Spinal cord (tissue), 10 donors: ENCODE data around the gene USP5. TPM values are rescaled to one million over a fixed set of nuclear protein-coding genes. Genes with fewer than 3 reads are reported as not detected.

Experiments
- DNase-seq, 6 donors: peaks; one replicate each; pipeline versions ENCODE4 v3.0.0 to v3.0.0-alpha.2; 2013 to 2015; ENCODE audit warnings: low spot score in 6 of 6, low read depth in 4 of 6
- H3K27ac ChIP-seq: one replicate; pipeline ENCODE4 v1.5.1; 2013; ENCODE audit warnings: low read depth, low read length, control low read depth
- H3K27me3 ChIP-seq: one replicate; pipeline ENCODE4 v1.6.1; 2013; ENCODE audit warnings: low read length; ENCODE audit not compliant: control insufficient read depth, insufficient read depth
- H3K36me3 ChIP-seq: one replicate; pipeline ENCODE4 v1.6.1; 2013; ENCODE audit warnings: low read length; ENCODE audit not compliant: control insufficient read depth, insufficient read depth
- H3K4me1 ChIP-seq: one replicate; pipeline ENCODE4 v1.6.1; 2013; ENCODE audit warnings: low read length; ENCODE audit not compliant: control insufficient read depth, insufficient read depth
- H3K4me3 ChIP-seq: one replicate; pipeline ENCODE4 v1.5.1; 2013; ENCODE audit warnings: low read depth, low read length, control low read depth
- H3K9me3 ChIP-seq: one replicate; pipeline ENCODE4 v1.6.1; 2013; ENCODE audit warnings: low read length; ENCODE audit not compliant: control insufficient read depth, insufficient read depth
- WGBS: methylation state at CpG from one replicate; pipeline ENCODE4 v1.1.5; 2013; ENCODE audit warnings: missing lambda C conversion rate; ENCODE audit not compliant: insufficient coverage; 5-methylcytosine and 5-hydroxymethylcytosine counted together
- polyA plus RNA-seq, 2 donors: library from polyadenylated mRNA; unstranded; fragments of 120-200 nt; gene quantifications; one replicate each; pipeline ENCODE4 v1.2.1, GENCODE V29; 2013; ENCODE audit not compliant: insufficient read length in 2 of 2
- total RNA-seq, 2 donors: library from RNA; depleted of rRNA in 1 of 2; stranded (reverse); fragments of 120-200 nt in 1 of 2; fragments of >200 nt in 1 of 2; gene quantifications; one replicate each; pipeline versions ENCODE4 v1.2.3 to v1.2.4, GENCODE V29; 2013 to 2014
- donor health status: healthy.

USP5 gene
- total and polyA plus RNA-seq, 4 donors = 78.6 to 101 (median 89.6) TPM

DNA sequence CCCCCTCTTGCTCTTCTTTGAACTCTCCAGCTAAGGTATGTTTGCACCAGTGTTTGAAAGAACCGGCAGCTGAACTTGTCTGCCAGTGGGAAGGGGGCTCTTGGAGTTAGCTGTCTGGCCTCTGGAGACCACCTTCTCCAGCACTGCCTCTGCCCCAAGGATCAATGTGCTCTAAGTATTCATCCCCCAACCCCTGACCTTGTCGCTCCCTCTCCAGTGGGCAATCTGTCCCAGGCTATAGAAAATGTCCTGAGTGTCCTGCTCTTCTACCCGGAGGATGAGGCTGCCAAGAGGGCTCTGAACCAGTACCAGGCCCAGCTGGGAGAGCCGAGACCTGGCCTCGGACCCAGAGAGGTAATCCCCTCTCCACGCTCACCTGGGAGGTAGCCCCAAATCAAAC lies 21.0 kb upstream of the USP5 start:
- H3K9me3 ChIP-seq = no peaks in the 10 kb centered on the region
- WGBS = 98% methylated on average over 5 of the region's 6 CpGs
- peaks cover 40% of the 10 kb centered on the region for H3K4me1 ChIP-seq
- peaks cover 57% of the 10 kb centered on the region for H3K36me3 ChIP-seq
- H3K4me3 ChIP-seq = no peak overlapping the region
- no peak for DNase-seq
- H3K27ac ChIP-seq = no peak overlapping the region
- no peaks in the 10 kb centered on the region for H3K27me3 ChIP-seq

DNA sequence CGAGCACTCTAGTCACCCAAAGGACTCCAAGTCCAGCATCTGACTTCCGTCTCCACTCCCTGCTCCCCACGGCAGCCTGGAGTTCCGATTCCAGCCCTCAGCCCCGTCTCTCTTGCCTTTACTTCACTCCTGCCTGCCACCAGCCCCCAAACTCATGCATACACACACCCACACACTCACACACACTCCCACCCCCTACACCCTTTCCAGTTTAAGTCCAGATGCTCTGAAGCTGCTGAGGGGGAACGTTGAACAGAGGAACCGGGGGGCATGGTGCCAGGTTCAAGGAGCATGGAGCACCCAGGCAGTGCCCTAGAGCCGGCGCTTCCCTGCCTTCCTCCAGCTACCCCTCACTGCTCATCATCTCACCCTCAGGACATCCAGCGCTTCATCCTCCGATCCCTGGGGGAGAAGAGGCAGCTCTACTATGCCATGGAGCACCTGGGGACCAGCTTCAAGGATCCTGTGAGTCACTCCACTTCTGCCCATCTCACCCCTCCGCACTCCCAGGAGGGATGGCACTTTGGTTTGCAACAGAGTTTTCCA lies 20.4 kb upstream of the USP5 start:
- no peak for DNase-seq
- Histone ChIP-seq H3K4me3 (no peak overlapping the region), H3K36me3 (peaks cover 56% of the 10 kb centered on the region), H3K4me1 (peaks cover 35% of the 10 kb centered on the region), H3K27ac (no peak overlapping the region), H3K9me3 (no peaks in the 10 kb centered on the region), H3K27me3 (no peaks in the 10 kb centered on the region)
- 90% methylated on average over 12 of the region's 12 CpGs for WGBS

DNA sequence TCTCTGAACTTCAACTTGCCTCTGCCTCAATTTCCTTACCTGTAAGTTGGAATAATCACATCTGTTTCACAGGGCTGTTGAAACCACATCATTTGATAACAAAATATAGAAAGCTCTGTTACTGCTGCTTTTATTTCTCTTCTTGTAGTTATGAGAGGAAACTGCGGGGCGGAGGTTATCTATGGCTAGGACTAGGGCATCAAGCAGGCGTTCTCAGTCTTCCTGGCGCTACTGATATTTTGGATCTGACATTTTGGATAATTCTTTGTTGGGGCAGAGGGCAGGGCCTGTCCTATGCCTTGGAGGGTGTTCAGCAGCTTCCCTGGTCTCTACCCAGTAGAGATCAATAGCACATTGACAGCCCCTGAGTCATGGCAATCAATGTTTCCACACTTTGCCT lies 19.8 kb upstream of the USP5 start:
- no peak overlapping the region for H3K4me3 ChIP-seq
- no peaks in the 10 kb centered on the region for H3K9me3 ChIP-seq
- no peak overlapping the region for H3K27ac ChIP-seq
- peaks cover 29% of the 10 kb centered on the region for H3K4me1 ChIP-seq
- H3K27me3 ChIP-seq = no peaks in the 10 kb centered on the region
- no peak for DNase-seq
- WGBS = 100% methylated on average over 3 of the region's 4 CpGs
- H3K36me3 ChIP-seq = peaks cover 56% of the 10 kb centered on the region

DNA sequence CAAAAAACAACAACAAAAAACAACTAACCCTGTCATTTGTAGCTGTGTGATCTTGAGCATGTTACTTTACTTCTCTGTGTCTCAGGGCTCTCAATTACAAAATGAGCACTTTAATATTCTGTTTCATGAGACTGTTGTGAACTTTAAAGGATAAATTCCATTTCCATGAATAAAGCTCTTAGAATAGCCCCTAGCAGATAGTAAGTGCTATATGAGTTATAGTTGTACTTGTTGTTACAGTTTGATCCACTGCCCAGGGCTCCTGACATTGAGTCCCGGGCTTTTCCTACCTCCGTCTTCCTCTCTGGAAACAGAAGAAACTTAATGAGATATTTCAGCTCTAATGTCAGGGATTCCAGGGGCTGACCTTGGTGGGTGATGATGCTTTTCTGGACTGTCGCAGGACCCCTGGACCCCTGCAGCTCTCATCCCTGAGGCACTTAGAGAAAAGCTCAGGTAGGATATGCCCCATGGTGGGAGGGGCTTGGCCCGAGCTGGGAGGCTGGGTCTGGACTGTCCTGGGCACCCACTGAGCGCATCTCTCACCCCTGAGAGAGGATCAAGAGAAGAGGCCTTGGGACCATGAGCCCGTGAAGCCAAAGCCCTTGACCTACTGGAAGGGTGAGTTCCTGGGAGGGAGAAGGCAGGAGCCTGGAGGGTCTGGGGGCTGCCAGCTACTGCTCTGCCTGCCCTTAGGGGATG lies 18.6 kb upstream of the USP5 start:
- H3K27ac ChIP-seq = no peak overlapping the region
- peaks cover 68% of the 10 kb centered on the region for H3K36me3 ChIP-seq
- no peaks in the 10 kb centered on the region for H3K9me3 ChIP-seq
- no peaks in the 10 kb centered on the region for H3K27me3 ChIP-seq
- DNase-seq = no peak
- WGBS = 95% methylated on average over 4 of the region's 6 CpGs
- H3K4me1 ChIP-seq = peaks cover 19% of the 10 kb centered on the region
- H3K4me3 ChIP-seq = no peak overlapping the region

DNA sequence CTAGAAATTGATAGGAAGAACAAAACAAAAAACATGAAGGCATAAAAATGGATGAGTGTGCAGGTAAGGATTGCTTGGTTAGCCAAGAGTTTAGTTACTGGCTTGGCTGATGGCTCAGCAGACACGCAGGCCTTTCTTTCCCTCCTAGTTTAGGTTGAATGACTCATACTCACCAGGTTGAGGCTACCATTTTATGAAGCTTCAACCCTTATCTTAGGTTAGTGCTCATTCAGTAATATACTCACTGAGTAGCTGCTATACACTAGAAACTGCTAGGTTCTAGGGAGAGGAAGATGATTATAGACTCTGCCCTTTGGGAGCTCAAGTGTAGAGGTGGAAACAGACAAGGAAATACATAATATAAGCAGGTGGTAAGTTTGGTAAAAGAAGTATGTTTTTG lies 17.7 kb upstream of the USP5 start:
- no CpG with 5 or more reads among the region's 1 CpG for WGBS
- H3K9me3 ChIP-seq = no peaks in the 10 kb centered on the region
- H3K4me3 ChIP-seq = no peak overlapping the region
- DNase-seq = no peak
- H3K27ac ChIP-seq = no peak overlapping the region
- no peaks in the 10 kb centered on the region for H3K27me3 ChIP-seq
- H3K4me1 ChIP-seq = peaks cover 14% of the 10 kb centered on the region
- peaks cover 77% of the 10 kb centered on the region for H3K36me3 ChIP-seq

DNA sequence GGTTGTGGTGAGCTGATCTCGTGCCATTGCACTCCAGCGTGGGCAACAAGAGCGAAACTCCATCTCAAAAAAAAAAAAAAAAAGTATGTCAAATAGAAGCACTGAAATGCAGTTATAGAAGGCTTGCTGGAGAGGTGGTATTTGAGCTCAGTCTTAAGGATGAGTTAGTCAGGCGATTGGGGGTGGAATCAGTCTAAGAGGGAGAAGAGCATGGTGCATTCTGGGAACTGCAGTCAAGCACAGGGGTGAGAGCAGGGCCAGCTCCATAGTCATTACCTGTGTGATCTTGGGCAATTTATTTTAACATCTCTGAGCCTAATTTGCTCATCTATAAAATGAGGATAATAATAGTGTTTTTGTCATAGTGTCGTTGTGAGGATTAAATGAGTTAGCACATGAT lies 17.1 kb upstream of the USP5 start:
- H3K9me3 ChIP-seq = no peaks in the 10 kb centered on the region
- 62% methylated on average over 1 of the region's 5 CpGs for WGBS
- H3K4me3 ChIP-seq = no peak overlapping the region
- H3K36me3 ChIP-seq = peaks cover 79% of the 10 kb centered on the region
- no peak overlapping the region for H3K27ac ChIP-seq
- H3K27me3 ChIP-seq = no peaks in the 10 kb centered on the region
- H3K4me1 ChIP-seq = peaks cover 12% of the 10 kb centered on the region
- no peak for DNase-seq

DNA sequence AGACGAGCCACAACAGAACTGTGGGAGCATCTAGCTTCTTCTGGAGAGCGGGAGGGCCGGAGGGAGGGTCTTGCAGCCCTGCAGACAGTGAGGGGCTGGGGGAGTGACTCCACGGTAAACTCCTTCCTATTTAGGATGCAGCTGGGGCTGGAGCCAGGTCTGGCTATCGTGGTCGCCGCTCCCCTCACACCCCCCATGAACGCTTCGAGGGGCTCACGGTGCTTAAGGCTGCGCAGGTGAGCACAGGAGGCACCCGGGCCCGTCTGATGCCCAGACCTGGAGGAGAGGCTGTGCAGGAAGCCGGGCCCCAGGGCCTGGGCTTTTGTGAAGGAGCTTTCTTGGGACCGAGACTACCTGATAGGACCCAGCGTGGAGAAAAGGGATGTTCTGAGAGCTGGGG lies 15.1 kb upstream of the USP5 start:
- Histone ChIP-seq H3K4me1 (peaks cover 4% of the 10 kb centered on the region), H3K9me3 (no peaks in the 10 kb centered on the region), H3K4me3 (no peak overlapping the region), H3K36me3 (peaks cover 77% of the 10 kb centered on the region), H3K27me3 (no peaks in the 10 kb centered on the region), H3K27ac (no peak overlapping the region)
- no peak for DNase-seq
- WGBS = 77% methylated on average over 16 of the region's 16 CpGs

DNA sequence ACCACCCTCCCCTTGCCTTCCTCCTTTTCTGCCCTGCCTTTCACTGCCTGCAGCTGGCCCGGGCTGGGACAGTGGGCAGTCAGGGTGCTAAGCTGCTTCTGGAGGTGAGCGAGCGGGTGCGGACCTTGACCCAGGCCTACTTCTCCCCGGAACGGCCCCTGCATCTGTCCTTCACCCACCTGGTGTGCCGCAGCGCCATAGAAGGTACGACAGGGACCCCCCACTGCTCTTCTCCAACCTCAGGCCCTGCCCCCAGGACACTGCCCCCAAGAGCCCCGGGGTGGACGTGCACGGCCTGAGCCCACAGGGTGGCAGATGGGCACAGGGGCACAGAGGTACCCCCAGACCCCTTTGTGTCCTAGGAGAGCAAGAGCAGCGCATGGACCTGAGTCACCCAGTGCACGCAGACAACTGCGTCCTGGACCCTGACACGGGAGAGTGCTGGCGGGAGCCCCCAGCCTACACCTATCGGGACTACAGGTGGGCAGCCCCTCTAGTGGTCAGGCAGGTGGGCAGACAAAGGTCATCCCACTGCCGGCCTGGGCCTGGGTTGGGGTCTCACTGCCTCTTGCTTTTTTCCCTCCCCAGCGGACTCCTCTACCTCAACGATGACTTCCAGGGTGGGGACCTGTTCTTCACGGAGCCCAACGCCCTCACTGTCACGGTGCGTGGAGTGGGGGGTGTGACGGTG lies 14.4 kb upstream of the USP5 start:
- H3K4me3 ChIP-seq = no peak overlapping the region
- no peaks in the 10 kb centered on the region for H3K9me3 ChIP-seq
- WGBS = 89% methylated on average over 22 of the region's 26 CpGs
- no peak overlapping the region for H3K27ac ChIP-seq
- peaks cover 75% of the 10 kb centered on the region for H3K36me3 ChIP-seq
- no peak for DNase-seq
- H3K27me3 ChIP-seq = no peaks in the 10 kb centered on the region
- peaks cover 4% of the 10 kb centered on the region for H3K4me1 ChIP-seq

DNA sequence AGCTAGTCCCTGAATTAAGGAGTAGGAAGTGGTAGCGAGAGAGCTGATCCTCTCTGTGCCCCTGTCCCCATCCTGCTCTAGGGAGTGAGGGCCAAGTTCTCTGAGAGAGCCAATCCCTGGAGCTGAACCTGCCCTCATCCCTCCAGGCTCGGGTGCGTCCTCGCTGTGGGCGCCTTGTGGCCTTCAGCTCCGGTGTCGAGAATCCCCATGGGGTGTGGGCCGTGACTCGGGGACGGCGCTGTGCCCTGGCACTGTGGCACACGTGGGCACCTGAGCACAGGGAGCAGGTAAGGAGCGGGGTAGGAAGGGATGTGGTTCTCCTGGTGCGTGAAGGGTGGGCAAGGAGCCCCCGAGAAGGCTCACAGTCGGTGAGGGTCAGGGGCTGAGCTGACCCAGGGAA lies 13.1 kb upstream of the USP5 start:
- peaks cover 8% of the 10 kb centered on the region for H3K4me1 ChIP-seq
- no peak for DNase-seq
- no peaks in the 10 kb centered on the region for H3K9me3 ChIP-seq
- no peak overlapping the region for H3K4me3 ChIP-seq
- no peaks in the 10 kb centered on the region for H3K27me3 ChIP-seq
- H3K27ac ChIP-seq = no peak overlapping the region
- H3K36me3 ChIP-seq = peaks cover 80% of the 10 kb centered on the region
- 97% methylated on average over 14 of the region's 16 CpGs for WGBS
